Tibial artery (tissue), 4 donors: ENCODE results near the gene RASSF10.

Experiments used
- DNase-seq, 2 donors: peaks; one replicate each; pipeline ENCODE4 v3.0.0-alpha.2; 2019
- H3K27ac ChIP-seq, 2 donors: fragments of 200-600 bp; sonication (generic) in 1 of 2; 1 replicate in 1 of 2; 2 replicates in 1 of 2; pipeline ENCODE4 v1.5.1; 2018 to 2019; ENCODE audit warnings: mild to moderate bottlenecking in 1 of 2
- H3K27me3 ChIP-seq, 2 donors: fragments of 200-600 bp; sonication (generic) in 1 of 2; one replicate each; pipeline versions ENCODE4 v1.5.1 to v1.6.0; 2016 to 2019
- H3K36me3 ChIP-seq, 3 donors: fragments of 200-600 bp; sonication (generic) in 2 of 3; one replicate each; pipeline ENCODE4 v1.5.1; 2016 to 2019; ENCODE audit warnings: mild to moderate bottlenecking in 2 of 3
- H3K4me1 ChIP-seq, 4 donors: fragments of 200-600 bp; sonication (generic) in 2 of 4; 1 replicate in 3 of 4; 2 replicates in 1 of 4; pipeline ENCODE4 v1.5.1; 2016 to 2019
- H3K4me3 ChIP-seq, 2 donors: fragments of 200-600 bp; sonication (generic) in 1 of 2; 1 replicate in 1 of 2; 2 replicates in 1 of 2; pipeline ENCODE4 v1.5.1; 2018 to 2019; ENCODE audit warnings: mild to moderate bottlenecking in 2 of 2
- H3K9me3 ChIP-seq, 3 donors: fragments of 200-600 bp; sonication (generic) in 1 of 3; one replicate each; pipeline ENCODE4 v1.5.1; 2016 to 2019
- CTCF ChIP-seq, 2 experiments: fragments of 200-600 bp in 1 of 2; fragments of 450-650 bp in 1 of 2; IDR thresholded peaks; one replicate each; pipeline ENCODE4 v1.5.1; 2017 to 2019; ENCODE audit warnings: antibody characterized with exemption in 2 of 2, mild to moderate bottlenecking in 1 of 2, moderate library complexity in 1 of 2
- intact Hi-C: fragments of 100-400 bp; cut with DNase I; formaldehyde crosslinking; loops from one replicate; pipeline ENCODE4 v1.15.0; 2023; ENCODE audit warnings: low total_unique reads

The RASSF10 gene

DNA sequence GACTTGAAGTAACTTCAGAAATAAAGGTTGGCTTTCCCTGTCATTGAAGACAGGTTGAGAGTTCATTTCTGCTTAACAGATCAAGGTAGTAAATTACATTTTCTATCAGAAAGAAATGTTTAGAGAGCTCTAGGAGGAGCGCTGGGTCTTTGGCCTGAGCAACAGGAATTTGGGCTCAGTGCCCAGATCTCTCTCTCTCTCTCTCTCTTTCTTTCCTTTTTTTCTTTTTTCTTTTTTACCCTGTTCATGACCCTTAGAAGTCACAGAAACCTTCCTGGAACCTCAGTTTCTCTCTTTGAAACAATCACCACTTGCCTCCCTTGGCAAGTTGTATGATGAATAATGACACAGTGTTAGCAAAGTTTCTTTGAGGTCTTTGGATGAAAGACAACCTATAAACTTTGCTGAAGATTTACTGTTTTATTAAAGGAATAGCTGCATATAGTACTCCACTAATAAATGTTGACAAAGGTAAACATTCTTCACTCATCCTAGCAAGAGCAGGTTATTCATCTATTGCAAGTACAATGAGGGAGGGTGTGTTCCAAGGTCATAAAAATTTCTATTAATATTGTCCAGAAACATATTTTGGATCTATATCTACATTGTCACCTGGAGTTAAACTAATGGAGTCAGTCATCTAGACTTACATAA is 35.5 kb upstream of the RASSF10 start:
- peaks cover 0 to 4% (median 0%) of the 10 kb centered on the region in 4 donors for H3K4me1 ChIP-seq
- no peak for DNase-seq
- intact Hi-C loops, result no loop called here
- no peaks in the 10 kb centered on the region for H3K36me3 ChIP-seq
- H3K27me3 ChIP-seq, result peaks cover 0 to 2% of the 10 kb centered on the region in 2 donors
- H3K4me3 ChIP-seq, result no peak overlapping the region
- no peak for TF ChIP-seq CTCF (IDR thresholded peaks at IDR 0.05)
- H3K27ac ChIP-seq, result no peak overlapping the region
- no peaks in the 10 kb centered on the region for H3K9me3 ChIP-seq

DNA sequence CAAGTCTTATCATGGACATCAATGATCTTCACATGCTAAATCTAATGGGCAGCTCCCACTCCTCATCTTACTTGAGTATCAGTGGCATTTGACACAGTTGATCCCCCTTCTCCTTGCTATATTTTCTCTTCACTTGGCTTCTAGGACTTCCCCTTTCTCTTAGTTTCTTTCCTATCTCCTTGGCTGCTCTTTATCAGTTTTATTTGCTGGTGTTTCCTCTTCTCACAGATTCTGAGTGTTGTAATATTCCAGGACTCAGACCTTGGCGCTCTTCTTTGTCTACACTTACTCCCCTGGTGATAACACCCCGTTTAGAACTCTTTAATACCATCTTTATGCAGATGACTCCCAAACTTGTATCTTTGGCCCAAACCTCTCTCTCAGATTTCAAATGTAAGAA is 33.9 kb upstream of the RASSF10 start:
- intact Hi-C loops, result no loop called here
- H3K9me3 ChIP-seq, result no peaks in the 10 kb centered on the region
- peaks cover 0 to 4% (median 0%) of the 10 kb centered on the region in 4 donors for H3K4me1 ChIP-seq
- no peaks in the 10 kb centered on the region for H3K36me3 ChIP-seq
- no peak overlapping the region for H3K4me3 ChIP-seq
- H3K27ac ChIP-seq, result no peak overlapping the region
- no peak for TF ChIP-seq CTCF (IDR thresholded peaks at IDR 0.05)
- DNase-seq, result no peak
- peaks cover 0 to 2% of the 10 kb centered on the region in 2 donors for H3K27me3 ChIP-seq

DNA sequence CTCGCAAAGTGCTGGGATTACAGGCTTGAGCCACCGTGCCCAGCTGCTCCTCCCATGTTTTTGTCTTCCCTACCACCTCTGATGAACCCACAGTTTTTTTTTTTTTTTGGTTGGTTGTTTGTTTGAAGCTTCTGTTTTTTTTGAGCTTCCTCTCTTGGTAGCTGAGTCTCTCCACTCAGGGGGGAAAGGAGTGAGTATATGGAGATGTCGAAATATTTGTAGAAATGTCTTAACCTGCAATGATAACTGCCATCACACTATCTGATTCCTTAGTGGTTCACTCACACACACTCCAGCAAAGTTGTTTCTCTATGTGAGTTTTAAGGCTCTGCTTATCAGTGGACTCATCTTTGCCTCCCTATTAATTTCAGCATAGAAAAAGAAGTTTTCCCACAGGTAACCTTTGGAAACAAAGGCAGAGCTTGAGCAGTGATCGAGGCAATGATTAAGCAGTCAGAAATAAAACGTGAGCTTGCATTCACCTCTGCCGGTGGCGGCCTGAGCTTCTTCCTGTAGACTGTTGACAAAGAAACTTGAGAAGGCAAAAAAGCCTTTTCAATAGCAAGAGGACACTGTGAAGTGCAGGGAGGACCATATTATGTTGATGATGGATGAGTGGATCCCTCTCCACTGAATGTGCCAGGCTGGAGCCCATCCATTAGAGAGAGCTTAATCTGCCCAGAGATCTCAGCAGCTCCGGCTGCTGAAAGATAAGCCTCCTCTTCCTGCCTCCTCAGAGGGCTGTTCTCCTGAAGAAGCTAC is 29.0 kb upstream of the RASSF10 start:
- Histone ChIP-seq H3K27me3 (peaks cover 0 to 7% of the 10 kb centered on the region in 2 donors), H3K4me1 (no peaks in the 10 kb centered on the region), H3K27ac (no peak overlapping the region), H3K9me3 (no peaks in the 10 kb centered on the region), H3K4me3 (no peak overlapping the region), H3K36me3 (no peaks in the 10 kb centered on the region)
- no peak for DNase-seq
- intact Hi-C loops, result no loop called here
- TF ChIP-seq CTCF (IDR thresholded peaks at IDR 0.05), result no peak

DNA sequence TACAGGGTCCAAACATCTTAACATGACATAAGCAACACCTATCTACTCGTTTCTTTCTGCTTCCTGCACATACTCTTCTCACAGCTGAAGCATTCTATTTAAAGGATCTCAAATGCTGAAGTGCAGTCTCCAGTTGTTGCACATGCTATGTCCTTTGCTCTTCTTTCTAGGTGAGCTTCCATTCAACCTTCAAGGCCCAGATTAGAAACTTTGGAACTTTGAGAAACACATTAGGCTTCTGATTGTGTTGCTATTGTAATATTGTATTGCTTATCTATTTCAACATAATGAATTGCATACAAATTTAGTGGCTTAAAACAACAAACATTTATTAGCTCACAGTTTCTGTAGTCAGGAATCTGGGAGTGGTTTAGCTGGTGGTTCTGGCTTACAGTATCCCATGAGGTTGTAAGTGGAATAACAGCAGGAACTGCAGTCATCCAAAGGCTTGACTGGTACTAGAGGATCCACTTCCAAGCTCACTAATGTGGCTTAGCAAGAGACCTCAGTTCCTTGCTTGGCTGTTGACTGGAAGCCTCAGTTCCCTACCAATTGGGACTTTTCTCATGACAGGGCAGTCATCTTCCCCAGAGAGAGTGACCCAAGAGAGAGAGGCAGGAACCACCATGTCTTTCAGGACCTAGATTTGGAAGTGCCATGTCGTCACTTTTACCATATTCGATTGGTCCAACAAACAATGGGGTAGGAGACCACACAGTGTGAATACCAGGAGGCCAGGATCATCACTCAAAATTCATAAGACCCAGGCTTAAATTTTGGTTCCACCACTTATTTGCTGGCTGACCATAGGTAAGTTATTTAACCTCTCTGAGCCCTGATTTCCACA is 27.2 kb upstream of the RASSF10 start:
- TF ChIP-seq CTCF (IDR thresholded peaks at IDR 0.05), result no peak
- no peak for DNase-seq
- Histone ChIP-seq H3K27ac (no peak overlapping the region), H3K36me3 (no peaks in the 10 kb centered on the region), H3K9me3 (no peaks in the 10 kb centered on the region), H3K4me1 (no peaks in the 10 kb centered on the region), H3K27me3 (peaks cover 0 to 7% of the 10 kb centered on the region in 2 donors), H3K4me3 (no peak overlapping the region)
- intact Hi-C loops, result no loop called here

GRCh38 chr11:12983336-12983735 is 25.8 kb upstream of the RASSF10 start:
- H3K9me3 ChIP-seq, result no peaks in the 10 kb centered on the region
- no peak overlapping the region for H3K27ac ChIP-seq
- H3K36me3 ChIP-seq, result no peaks in the 10 kb centered on the region
- DNase-seq, result no peak
- intact Hi-C loops, result no loop called here
- TF ChIP-seq CTCF (IDR thresholded peaks at IDR 0.05), result no peak
- H3K4me1 ChIP-seq, result no peaks in the 10 kb centered on the region
- H3K27me3 ChIP-seq, result peaks cover 0 to 6% of the 10 kb centered on the region in 2 donors
- H3K4me3 ChIP-seq, result no peak overlapping the region
